ENCODE data around the gene CTSO. TPM values are rescaled to one million over a fixed set of nuclear protein-coding genes. Genes with fewer than 3 reads are reported as not detected.

The CTSO gene
- polyA plus RNA-seq, 1 donor = 43.3 TPM

Other genes with a start within 250 kb of the CTSO start
- gene GUCY1B1, start 194.8 kb downstream of the CTSO start, polyA plus RNA-seq (ENCODE audit: insufficient read length) = 72.1 TPM
- gene ASIC5, start 87.6 kb downstream of the CTSO start, polyA plus RNA-seq (ENCODE audit: insufficient read length) = 0.22 TPM
- gene TDO2, start 50.2 kb downstream of the CTSO start, polyA plus RNA-seq (ENCODE audit: insufficient read length) = 3.1 TPM